Lower leg skin (tissue), 4 donors: Measurements from ENCODE around the gene HSF5. TPM values are rescaled to one million over a fixed set of nuclear protein-coding genes. Genes with fewer than 3 reads are reported as not detected.

ENCODE experiments used
- DNase-seq, 2 donors: peaks; one replicate each; pipeline ENCODE4 v3.0.0-alpha.2; 2019; ENCODE audit warnings: low spot score in 2 of 2
- H3K4me3 ChIP-seq: fragments of 200-600 bp; sonication (generic); 2 replicates; pipeline ENCODE4 v1.5.1; 2017; ENCODE audit warnings: mild to moderate bottlenecking, low read depth; ENCODE audit not compliant: poor library complexity, severe bottlenecking
- POLR2A ChIP-seq, 2 donors: fragments of 450-650 bp; IDR thresholded peaks; one replicate each; pipeline ENCODE4 v1.6.1; 2016 to 2017; ENCODE audit warnings: antibody characterized with exemption in 2 of 2, mild to moderate bottlenecking in 1 of 2, moderate library complexity in 1 of 2
- WGBS, 2 donors: methylation state at CpG; one replicate each; pipeline ENCODE4 v1.1.5; 2018; 5-methylcytosine and 5-hydroxymethylcytosine counted together
- intact Hi-C: fragments of 100-400 bp; cut with DNase I; formaldehyde crosslinking; loops from one replicate; pipeline ENCODE4 v1.15.0; 2023; ENCODE audit warnings: low total_unique reads
- total RNA-seq, 4 donors: library from RNA; depleted of rRNA; stranded (reverse); fragments of >200 nt; gene quantifications; one replicate each; pipeline ENCODE4 v1.1.0, GENCODE V29; 2016
- TF ChIP-seq, protein P1 (sequence below), 3 donors: fragments of 450-650 bp; IDR thresholded peaks; one replicate each; pipeline ENCODE4 v1.5.1; 2016; ENCODE audit warnings: antibody characterized with exemption in 3 of 3, mild to moderate bottlenecking in 3 of 3, moderate library complexity in 2 of 3

HSF5 gene
- total RNA-seq, 4 donors from 2014 or later, result 0.08 to 0.10 TPM; not detected in 2

DNA sequence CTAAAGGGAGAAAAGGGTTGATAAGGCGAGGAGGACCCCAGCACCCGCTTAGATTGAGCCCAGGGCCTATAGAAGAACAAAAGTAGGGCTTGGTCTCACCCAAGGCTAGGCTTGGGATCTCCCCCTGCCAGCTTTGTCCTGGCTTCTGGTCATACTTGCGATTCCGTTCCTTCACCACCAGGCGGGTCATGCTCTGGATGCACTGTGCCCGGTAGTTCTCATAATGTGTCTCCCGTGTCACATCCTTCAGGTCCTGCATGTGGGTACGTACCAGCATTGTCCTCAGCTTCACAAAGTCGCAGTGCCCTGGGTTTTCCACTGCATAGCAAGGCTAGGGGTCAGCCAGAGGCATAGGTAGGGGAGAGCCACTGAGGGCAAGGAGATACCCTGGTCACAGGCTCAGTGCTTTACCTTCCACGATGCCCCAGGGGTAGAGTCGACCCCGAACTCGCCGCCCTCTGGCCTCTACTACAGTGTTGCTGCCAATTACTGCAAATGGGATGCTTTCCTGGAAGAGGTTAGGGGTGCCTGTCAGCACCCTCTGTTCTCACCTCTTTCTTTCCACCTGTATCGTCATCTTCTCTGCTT, 32.7 kb upstream of the HSF5 start:
- TF ChIP-seq, protein P1, sequence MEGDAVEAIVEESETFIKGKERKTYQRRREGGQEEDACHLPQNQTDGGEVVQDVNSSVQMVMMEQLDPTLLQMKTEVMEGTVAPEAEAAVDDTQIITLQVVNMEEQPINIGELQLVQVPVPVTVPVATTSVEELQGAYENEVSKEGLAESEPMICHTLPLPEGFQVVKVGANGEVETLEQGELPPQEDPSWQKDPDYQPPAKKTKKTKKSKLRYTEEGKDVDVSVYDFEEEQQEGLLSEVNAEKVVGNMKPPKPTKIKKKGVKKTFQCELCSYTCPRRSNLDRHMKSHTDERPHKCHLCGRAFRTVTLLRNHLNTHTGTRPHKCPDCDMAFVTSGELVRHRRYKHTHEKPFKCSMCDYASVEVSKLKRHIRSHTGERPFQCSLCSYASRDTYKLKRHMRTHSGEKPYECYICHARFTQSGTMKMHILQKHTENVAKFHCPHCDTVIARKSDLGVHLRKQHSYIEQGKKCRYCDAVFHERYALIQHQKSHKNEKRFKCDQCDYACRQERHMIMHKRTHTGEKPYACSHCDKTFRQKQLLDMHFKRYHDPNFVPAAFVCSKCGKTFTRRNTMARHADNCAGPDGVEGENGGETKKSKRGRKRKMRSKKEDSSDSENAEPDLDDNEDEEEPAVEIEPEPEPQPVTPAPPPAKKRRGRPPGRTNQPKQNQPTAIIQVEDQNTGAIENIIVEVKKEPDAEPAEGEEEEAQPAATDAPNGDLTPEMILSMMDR (IDR thresholded peaks at IDR 0.05), result no peak
- no peak for TF ChIP-seq POLR2A (IDR thresholded peaks at IDR 0.05)
- no peak for DNase-seq
- no peak overlapping the region for H3K4me3 ChIP-seq
- 76% methylated on average over 15 of the region's 15 CpGs for WGBS, 2 donors
- intact Hi-C loops, result loop anchor here (10.0 kb wide), 1 partner anchor 54 kb away; no protein-coding TSS in a partner anchor

DNA sequence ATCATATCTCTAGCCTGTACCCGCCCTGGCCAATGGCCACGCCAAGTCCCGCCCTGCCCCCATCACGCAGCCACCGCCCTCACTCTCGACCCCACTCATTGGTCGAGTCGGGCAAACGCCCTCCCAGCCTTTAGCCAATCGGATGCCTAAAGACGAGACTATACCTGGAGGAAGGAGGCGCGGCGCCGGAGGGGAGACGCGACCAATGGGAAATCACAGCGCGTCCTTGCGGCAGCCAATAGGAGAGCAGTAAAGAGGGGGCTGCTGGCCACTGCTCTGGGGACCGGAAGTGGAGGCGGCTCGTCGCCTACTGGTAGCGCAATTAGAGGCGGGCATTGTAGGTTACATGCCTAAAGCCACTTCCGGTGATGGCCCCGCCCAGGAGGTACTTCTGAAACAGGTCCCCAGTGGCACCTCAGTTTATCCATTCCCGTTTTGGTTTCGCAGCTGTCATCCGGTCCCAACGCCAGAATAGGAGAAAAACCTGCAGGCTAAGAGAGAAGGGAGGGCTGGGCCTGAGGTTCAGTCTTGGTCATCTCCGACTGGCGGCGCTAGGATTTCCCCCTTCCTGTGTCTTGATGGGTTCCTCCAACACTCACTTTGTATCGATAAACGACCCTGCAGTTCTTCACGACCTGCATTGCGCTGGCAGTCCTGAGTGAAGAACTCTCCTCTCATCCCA, 29.9 kb upstream of the HSF5 start:
- TF ChIP-seq, protein P1 (IDR thresholded peaks at IDR 0.05), result no peak
- no peak for TF ChIP-seq POLR2A (IDR thresholded peaks at IDR 0.05)
- 0% methylated on average over 36 to 39 of the region's 39 CpGs for WGBS, 2 donors
- intact Hi-C loops, result no loop called here
- peak; percentile 100 for DNase-seq
- H3K4me3 ChIP-seq, result peak overlapping the region; percentile 42

DNA sequence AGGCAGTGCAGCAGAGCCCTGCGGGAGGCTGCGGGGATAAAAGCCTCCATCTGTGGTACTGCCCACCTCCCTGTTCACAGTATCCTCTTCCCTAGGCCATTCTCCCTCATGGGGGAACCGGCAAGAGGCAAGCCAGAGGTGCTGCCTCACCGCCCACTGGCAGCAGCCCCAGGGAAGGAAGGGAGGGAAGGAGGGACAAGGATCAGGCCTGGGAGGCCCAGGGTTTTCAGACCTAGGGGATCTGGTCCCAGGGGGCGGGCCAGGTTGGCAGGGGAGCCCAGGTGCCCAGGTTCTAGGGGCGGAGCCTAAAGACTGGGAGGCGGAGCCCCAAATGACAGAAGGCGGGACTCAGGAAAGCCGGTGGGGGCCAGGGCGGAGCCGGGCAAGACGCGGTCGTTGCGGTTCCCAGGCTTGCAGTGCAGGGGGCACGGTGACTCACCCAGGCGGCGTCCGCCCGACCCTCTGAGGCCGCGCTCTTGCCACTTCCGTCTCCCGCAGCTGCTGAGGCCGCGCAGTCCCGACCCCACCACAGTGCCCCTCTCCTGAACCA, 29.2 kb upstream of the HSF5 start:
- TF ChIP-seq, protein P1 (IDR thresholded peaks at IDR 0.05), result no peak
- no peak for TF ChIP-seq POLR2A (IDR thresholded peaks at IDR 0.05)
- intact Hi-C loops, result no loop called here
- no peak for DNase-seq
- 0 to 3% methylated on average over 12 to 22 of the region's 27 CpGs for WGBS, 2 donors
- peak overlapping the region; percentile 42 for H3K4me3 ChIP-seq

DNA sequence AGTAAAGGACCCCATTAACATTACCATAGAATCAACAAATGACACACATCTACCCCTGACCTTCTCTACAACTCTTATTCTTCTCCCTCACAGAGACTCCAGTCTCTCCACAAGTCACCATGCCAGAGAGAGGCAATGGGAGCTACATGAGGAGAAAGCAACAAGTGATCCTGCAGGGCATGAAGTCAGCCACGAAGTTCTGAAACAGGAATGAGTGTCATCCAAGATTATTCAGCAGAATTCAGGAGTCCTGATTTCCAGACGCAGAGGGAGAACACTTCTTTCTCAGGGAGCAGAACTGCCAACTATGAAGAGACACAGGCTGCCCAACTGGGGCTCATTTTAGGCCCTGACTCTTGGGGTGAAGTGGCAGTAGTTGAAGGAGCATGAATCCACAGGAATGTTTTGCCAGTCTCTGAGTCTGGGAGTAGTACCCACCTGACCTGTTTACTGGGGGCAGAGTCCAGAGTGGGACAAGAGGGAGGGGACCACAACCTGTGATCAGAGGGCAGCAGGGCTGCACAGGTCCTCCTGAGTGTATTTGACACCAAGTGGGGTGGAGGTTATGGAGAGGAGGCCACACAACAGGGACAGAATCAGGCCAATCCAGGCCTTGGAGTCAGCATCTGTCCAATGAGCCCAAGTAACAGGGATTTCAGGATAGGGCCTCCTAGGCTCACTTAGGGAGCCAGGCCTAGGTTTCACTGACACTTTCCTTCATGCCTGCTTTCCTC, 28.6 kb upstream of the HSF5 start:
- H3K4me3 ChIP-seq, result peak overlapping the region; percentile 42
- intact Hi-C loops, result no loop called here
- TF ChIP-seq POLR2A (IDR thresholded peaks at IDR 0.05), result no peak
- TF ChIP-seq, protein P1 (IDR thresholded peaks at IDR 0.05), result no peak
- no peak for DNase-seq
- 14 to 42% methylated on average over 2 of the region's 2 CpGs for WGBS, 2 donors

DNA sequence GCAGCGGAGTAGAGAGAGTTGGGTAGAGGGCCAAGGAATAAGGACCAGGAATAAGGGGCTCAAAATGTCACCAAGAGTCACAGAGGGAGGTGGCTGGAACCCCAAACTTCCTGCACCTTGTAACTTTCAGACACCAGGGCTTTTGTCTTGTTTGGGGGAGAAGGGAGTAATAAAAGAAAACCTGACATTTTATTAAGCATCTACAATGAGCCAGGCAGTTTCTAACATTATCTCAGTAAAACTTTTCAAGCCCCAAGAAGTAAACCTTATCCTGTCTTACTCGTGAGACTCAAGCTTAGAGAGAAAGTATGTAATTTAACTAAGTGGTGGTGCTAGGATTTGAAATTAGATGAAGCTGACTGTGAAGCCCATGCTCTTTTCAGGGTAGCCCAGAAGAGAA, 27.1 kb upstream of the HSF5 start:
- no peak for TF ChIP-seq POLR2A (IDR thresholded peaks at IDR 0.05)
- TF ChIP-seq, protein P1 (IDR thresholded peaks at IDR 0.05), result no peak
- intact Hi-C loops, result no loop called here
- DNase-seq, result no peak
- H3K4me3 ChIP-seq, result no peak overlapping the region
- WGBS, 2 donors, result 55 to 66% methylated on average over 2 of the region's 2 CpGs
